PC-9 (cell line): ENCODE data around the gene CCDC137.

Experiments used
- EZH2 ChIP-seq: fragments of 200-600 bp; sonication (generic); IDR thresholded peaks from 2 replicates; pipeline ENCODE4 v1.8.0; 2017; ENCODE audit warnings: antibody characterized with exemption, low read depth
- TF ChIP-seq, protein P1 (sequence below): fragments of 200-600 bp; sonication (generic); conservative IDR thresholded peaks from 2 replicates; pipeline ENCODE4 v1.6.1; 2017; ENCODE audit warnings: mixed run types, antibody characterized with exemption, mild to moderate bottlenecking, moderate library complexity

DNA sequence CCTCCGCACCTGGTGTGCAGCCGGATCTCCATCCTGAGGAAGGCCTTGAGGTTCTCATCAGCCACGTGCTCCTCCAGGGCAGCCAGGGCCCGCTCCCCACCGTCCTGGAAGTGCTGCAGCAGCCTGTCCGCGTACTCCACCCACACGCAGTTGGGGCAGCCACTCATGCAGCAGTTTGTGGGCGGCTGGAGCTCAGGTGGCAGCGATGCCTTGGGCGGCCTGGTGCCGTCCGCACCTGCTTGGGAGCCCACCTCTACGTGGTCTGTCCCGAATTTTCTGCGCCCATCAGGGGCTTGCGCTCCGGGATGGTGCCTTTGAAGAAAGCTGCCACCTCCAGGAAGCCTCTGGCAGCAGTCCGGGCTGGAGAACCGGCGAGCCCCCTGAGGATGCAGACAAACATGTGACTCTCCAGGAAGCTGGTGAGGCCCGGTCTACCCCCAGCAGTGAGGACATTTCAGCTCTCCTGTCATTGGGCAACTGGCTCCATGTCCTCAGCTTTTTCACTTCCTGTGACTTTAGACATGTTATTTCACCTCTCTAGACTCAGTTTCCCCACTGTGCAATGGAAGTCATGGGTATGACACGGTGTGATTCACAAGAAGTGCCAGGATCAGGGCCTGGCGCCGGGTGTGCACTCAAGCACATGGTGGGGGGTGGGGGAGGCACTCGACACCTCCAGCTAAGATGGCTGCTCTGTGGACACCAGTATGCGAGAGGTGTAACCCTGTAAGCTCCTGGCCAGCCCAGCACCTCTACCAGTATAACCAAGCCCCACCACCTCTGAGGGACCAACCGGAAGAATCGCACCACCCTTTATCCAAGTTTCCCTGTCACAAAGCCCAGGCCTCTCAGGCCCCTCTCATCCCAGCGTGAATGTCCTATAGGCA, 1.1 kb upstream of the CCDC137 start:
- TF ChIP-seq, protein P1, sequence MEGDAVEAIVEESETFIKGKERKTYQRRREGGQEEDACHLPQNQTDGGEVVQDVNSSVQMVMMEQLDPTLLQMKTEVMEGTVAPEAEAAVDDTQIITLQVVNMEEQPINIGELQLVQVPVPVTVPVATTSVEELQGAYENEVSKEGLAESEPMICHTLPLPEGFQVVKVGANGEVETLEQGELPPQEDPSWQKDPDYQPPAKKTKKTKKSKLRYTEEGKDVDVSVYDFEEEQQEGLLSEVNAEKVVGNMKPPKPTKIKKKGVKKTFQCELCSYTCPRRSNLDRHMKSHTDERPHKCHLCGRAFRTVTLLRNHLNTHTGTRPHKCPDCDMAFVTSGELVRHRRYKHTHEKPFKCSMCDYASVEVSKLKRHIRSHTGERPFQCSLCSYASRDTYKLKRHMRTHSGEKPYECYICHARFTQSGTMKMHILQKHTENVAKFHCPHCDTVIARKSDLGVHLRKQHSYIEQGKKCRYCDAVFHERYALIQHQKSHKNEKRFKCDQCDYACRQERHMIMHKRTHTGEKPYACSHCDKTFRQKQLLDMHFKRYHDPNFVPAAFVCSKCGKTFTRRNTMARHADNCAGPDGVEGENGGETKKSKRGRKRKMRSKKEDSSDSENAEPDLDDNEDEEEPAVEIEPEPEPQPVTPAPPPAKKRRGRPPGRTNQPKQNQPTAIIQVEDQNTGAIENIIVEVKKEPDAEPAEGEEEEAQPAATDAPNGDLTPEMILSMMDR: no peak
- no peak for TF ChIP-seq EZH2
